ENCODE results near the gene ST3GAL3.

ST3GAL3 gene

DNA sequence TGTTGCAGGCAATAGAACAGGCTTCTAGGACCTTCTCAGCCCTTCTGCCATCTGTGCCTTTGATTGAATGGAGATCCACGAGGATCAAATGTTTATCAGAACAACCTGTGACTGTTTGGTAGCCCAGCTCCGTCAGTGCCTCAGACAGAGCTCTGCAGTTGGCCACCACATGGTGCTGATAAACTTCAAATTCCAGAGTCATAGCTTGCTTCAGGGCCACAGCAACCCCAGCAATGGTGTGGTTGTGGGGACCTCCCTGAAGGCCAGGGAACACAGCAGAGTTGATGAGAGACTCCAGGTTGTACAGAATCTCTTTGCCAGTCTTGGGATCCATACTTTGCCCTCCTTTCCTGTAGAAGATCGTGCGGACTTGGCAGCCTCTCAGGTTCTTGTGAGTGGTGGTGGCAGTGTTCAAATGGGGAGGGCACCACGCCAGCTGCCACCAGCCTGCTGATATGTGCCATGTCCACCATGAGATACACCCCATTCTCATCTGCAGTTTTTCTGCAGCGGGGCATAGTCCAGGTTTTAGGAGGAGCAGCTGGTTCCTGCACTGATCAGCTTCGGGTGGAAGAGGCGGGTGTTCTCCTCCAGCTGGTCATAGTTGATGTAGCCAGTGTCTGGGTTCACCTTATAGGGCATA, 143.4 kb downstream of the ST3GAL3 start:
- Histone ChIP-seq H3K4me2 (ENCODE audit: insufficient read depth, low read length) (no peak overlapping the region), H4K20me1 (ENCODE audit: insufficient read depth, low read length) (no peaks in the 10 kb centered on the region), H3K4me1 (ENCODE audit: insufficient read depth, low read length) (peaks cover 35% of the 10 kb centered on the region), H3K27ac (ENCODE audit: low read length) (no peak overlapping the region), H3K9me3 (ENCODE audit: insufficient read depth, low read length, severe bottlenecking) (no peaks in the 10 kb centered on the region), H3K79me2 (ENCODE audit: insufficient read depth, low read length) (no peaks in the 10 kb centered on the region), H3K4me3 (ENCODE audit: low read depth in 1 of 2, low read length in 2 of 2) (no peak overlapping the region), H3K27me3 (ENCODE audit: insufficient read depth, low read length, poor library complexity) (no peaks in the 10 kb centered on the region), H3K36me3 (ENCODE audit: insufficient read depth, low read length) (peaks cover 6% of the 10 kb centered on the region), H3K9ac (ENCODE audit: low read depth, low read length) (no peak overlapping the region), H2AFZ (ENCODE audit: low read depth, low read length) (no peak overlapping the region)
- DNase-seq (no peak), ATAC-seq (ENCODE audit: insufficient read depth, low read depth) (no peak)
- TF ChIP-seq EZH2 (IDR thresholded peaks at IDR 0.05; ENCODE audit: borderline replicate concordance, low read depth, low read length, severe bottlenecking), result no peak
- TF ChIP-seq, protein P1, sequence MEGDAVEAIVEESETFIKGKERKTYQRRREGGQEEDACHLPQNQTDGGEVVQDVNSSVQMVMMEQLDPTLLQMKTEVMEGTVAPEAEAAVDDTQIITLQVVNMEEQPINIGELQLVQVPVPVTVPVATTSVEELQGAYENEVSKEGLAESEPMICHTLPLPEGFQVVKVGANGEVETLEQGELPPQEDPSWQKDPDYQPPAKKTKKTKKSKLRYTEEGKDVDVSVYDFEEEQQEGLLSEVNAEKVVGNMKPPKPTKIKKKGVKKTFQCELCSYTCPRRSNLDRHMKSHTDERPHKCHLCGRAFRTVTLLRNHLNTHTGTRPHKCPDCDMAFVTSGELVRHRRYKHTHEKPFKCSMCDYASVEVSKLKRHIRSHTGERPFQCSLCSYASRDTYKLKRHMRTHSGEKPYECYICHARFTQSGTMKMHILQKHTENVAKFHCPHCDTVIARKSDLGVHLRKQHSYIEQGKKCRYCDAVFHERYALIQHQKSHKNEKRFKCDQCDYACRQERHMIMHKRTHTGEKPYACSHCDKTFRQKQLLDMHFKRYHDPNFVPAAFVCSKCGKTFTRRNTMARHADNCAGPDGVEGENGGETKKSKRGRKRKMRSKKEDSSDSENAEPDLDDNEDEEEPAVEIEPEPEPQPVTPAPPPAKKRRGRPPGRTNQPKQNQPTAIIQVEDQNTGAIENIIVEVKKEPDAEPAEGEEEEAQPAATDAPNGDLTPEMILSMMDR (IDR thresholded peaks at IDR 0.05; ENCODE audit: borderline replicate concordance, extremely low read depth, low read length, poor library complexity, severe bottlenecking), result no peak

DNA sequence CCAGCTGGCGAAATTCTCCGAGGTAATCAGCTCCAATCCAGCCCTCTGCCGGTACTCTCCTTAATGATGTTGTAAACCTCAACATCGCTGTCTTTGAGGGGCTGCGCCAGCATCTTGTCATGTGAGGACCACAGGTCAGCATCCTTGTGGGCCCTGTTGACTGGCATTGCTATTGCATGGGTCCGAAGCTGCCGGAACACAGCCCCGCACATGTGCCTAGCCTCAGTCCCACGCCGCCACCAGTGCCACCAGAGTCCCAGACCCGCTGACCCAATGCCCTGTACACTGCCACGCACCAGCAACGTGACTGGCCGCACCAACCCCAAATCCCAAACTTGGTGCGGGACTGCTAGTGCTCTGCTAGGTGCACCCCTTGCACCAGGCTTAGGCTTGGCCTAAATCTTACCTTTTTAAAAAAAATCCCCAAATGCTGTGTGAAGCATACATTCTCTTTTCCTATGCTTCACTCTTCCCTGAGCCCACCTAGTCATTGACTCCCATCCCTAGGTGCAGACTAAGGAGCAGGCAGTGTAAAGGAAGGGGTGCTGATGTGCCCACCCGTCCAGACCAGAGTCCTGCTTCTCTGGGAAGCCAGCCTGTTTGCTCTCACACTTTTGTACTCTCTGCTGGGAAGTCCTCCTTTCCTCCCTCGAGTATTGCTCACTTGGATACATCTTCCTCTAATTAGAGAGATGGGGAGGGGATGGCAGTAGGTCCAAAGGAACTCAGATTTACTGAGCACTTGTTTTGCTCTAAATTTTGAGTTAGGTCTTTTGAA, 144.4 kb downstream of the ST3GAL3 start:
- Histone ChIP-seq H3K4me1 (ENCODE audit: insufficient read depth, low read length) (peaks cover 35% of the 10 kb centered on the region), H3K4me3 (ENCODE audit: low read depth in 1 of 2, low read length in 2 of 2) (no peak overlapping the region), H3K36me3 (ENCODE audit: insufficient read depth, low read length) (peaks cover 6% of the 10 kb centered on the region), H3K9ac (ENCODE audit: low read depth, low read length) (no peak overlapping the region), H3K79me2 (ENCODE audit: insufficient read depth, low read length) (no peaks in the 10 kb centered on the region), H4K20me1 (ENCODE audit: insufficient read depth, low read length) (no peaks in the 10 kb centered on the region), H3K27me3 (ENCODE audit: insufficient read depth, low read length, poor library complexity) (no peaks in the 10 kb centered on the region), H3K27ac (ENCODE audit: low read length) (no peak overlapping the region), H2AFZ (ENCODE audit: low read depth, low read length) (no peak overlapping the region), H3K4me2 (ENCODE audit: insufficient read depth, low read length) (no peak overlapping the region), H3K9me3 (ENCODE audit: insufficient read depth, low read length, severe bottlenecking) (no peaks in the 10 kb centered on the region)
- DNase-seq, result no peak
- ATAC-seq (ENCODE audit: insufficient read depth, low read depth), result no peak
- no peak for TF ChIP-seq EZH2 (IDR thresholded peaks at IDR 0.05; ENCODE audit: borderline replicate concordance, low read depth, low read length, severe bottlenecking)
- TF ChIP-seq, protein P1 (IDR thresholded peaks at IDR 0.05; ENCODE audit: borderline replicate concordance, extremely low read depth, low read length, poor library complexity, severe bottlenecking), result no peak

DNA sequence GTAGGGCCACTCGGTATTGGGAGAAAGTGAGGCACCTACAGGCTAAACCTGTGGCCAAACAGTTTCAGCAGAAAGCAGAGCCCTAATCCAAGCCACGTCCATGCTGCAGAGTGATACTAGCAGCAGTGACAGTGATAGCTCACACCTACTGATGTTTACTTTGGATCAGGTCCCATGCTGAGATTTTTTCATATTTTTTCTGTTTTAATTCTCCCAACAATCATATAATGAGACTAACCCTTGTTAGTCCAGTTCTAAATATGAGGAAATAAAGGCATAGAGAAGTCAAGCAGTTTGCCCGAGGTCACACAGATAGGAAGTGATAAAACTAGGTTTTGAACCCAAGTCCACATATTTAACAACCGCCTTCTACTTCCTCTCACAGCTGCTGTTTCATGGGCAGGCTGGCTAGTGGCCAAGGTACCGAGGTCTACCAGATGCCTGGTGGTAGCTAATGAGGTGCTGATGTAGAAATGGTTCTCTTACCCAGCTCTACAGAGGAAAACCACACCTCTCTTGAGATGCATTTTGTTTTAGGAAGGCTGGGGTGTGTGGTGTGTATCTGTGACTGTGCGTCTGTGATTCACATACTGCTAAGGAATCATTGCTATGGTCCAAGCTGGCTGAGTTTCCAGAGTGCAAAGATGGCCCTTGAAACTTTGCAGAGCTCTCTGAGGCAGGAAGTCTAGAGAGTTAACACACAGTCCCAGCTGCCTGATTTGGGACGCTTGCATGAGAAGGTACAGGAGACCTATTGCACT, 146.0 kb downstream of the ST3GAL3 start:
- TF ChIP-seq EZH2 (IDR thresholded peaks at IDR 0.05; ENCODE audit: borderline replicate concordance, low read depth, low read length, severe bottlenecking), result no peak
- TF ChIP-seq, protein P1 (IDR thresholded peaks at IDR 0.05; ENCODE audit: borderline replicate concordance, extremely low read depth, low read length, poor library complexity, severe bottlenecking), result no peak
- peak overlapping the region; percentile 69 for H3K27ac ChIP-seq (ENCODE audit: low read length)
- H3K9me3 ChIP-seq (ENCODE audit: insufficient read depth, low read length, severe bottlenecking), result no peaks in the 10 kb centered on the region
- H3K4me1 ChIP-seq (ENCODE audit: insufficient read depth, low read length), result peaks cover 35% of the 10 kb centered on the region
- no peaks in the 10 kb centered on the region for H3K79me2 ChIP-seq (ENCODE audit: insufficient read depth, low read length)
- H3K4me3 ChIP-seq (ENCODE audit: low read depth in 1 of 2, low read length in 2 of 2), result no peak overlapping the region; a peak in 1 of 4 replicates
- peaks cover 11% of the 10 kb centered on the region for H3K36me3 ChIP-seq (ENCODE audit: insufficient read depth, low read length)
- DNase-seq, result peak; percentile 86
- H3K9ac ChIP-seq (ENCODE audit: low read depth, low read length), result peak overlapping the region; percentile 12; the same call in 1 of the 2 replicates
- H3K27me3 ChIP-seq (ENCODE audit: insufficient read depth, low read length, poor library complexity), result no peaks in the 10 kb centered on the region
- peak overlapping the region; percentile 1; the same call in 1 of the 2 replicates for H2AFZ ChIP-seq (ENCODE audit: low read depth, low read length)
- H3K4me2 ChIP-seq (ENCODE audit: insufficient read depth, low read length), result peak overlapping the region; percentile 42
- ATAC-seq (ENCODE audit: insufficient read depth, low read depth), result peak; percentile 91
- H4K20me1 ChIP-seq (ENCODE audit: insufficient read depth, low read length), result no peaks in the 10 kb centered on the region

Data from DND-41 (cell line).